Esophagus mucosa (tissue), 1 donor: ENCODE results near the gene SORBS1. TPM values are rescaled to one million over a fixed set of nuclear protein-coding genes. Genes with fewer than 3 reads are reported as not detected.
"Not testable (repeated sequence)": the region's sequence is repeated elsewhere in the genome, so short reads cannot be mapped to it uniquely, and the experiment has no call there.

Source experiments
- ATAC-seq: fragments of 200-7000 bp; cut with Tn5 transposase; one replicate; pipeline ENCODE4 v1.9.1; 2020
- total RNA-seq: library from RNA; stranded (reverse); gene quantifications from one replicate; pipeline ENCODE4 v1.2.4, GENCODE V29; 2023
- donor health status: DM: yes; HTN: yes; CAD: no.

The SORBS1 gene
- total RNA-seq, 1 donor from 2014 or later, result 23.2 TPM

GRCh38 chr10:95482501-95483233 is 78.5 kb downstream of the SORBS1 start:
- no peak for ATAC-seq

DNA sequence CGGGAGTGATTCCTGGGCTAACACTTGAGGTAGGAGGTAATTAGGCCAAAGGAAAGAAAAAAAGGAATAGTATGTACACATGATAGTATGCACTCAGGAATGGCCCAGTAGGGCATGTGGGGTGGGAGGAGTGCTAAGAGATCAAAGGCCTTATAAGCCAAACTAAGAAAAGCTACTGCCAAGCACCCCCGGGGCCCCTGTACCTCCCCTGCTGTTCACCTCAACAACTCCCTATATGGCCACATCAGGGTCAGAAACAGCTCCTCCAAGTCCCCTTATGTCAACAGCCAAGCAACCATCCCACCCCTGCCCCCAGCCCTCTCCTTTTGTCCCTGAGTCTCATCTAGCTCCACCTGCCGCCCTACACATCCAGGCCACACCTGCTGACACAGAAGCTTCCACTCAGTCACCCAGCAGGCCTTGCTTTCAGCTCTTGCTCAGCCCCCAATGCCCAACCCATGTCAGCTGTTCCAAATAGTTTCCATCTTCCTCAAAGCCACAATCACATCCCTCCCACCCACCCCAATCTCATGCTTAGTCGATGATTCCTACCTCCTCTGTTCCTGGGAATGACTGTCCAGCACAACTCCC is 80.2 kb downstream of the SORBS1 start:
- no peak for ATAC-seq

DNA sequence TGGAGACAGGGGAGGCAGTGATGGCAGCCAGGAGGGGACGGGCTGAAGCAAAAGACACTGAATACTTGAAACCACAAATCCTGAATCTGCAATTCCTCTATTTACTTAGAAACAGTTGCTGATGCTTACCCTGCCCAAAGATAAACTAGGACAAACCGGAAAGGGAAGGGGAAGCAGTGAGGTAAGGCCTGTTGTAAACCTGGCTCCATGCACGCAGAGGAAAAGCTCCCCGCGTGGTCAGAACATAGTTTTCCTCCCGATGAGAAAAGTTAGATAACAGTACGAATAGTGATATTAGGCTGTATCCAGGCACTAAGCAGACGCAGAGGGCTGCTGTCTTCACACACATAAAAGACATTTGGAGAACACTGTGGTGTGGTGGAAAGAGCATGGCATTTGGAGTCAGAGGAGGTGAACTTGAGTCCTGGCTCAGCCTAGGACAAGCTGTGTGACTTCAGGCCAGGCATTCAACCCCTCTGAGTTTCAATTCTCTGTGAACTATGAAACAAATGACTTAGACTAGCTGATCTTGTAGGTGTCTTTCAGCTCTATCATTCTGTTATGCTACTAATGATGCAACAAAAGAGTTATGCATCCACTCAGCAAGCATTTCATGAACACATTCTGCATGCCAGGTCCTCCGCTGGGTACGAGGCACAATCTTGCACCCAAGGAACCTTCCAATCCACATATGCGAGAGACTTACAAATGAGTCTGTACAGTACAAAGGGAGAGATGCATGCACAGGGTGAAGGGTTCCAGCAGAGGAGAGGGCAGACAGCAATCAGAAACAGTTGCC is 80.9 kb downstream of the SORBS1 start:
- ATAC-seq, result peak; percentile 40

GRCh38 chr10:95478935-95479334 is 82.2 kb downstream of the SORBS1 start:
- peak; percentile 30 for ATAC-seq

DNA sequence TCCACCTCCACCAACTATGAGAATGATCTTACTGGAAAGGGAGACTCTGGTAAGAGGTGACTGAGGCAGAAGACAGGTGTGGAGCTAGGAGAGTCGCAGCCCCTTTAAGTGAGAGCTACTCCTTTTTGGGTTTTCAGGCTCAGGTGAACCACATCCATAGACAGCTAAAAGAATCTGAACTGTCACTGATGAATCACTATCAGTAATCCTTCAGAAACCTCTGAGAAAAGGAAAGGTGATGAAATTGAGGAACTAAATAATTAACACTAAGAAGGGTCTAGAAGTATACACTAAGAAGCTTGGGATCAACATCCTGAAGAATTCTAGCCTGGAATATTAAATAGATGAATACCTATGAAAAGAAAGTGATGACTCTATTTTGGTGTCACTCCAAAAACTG is 83.0 kb downstream of the SORBS1 start:
- ATAC-seq, result peak; percentile 18

- ATAC-seq, result no peak
These were observed 84.0 kb downstream of the SORBS1 start for GRCh38 chr10:95477175-95477520.

DNA sequence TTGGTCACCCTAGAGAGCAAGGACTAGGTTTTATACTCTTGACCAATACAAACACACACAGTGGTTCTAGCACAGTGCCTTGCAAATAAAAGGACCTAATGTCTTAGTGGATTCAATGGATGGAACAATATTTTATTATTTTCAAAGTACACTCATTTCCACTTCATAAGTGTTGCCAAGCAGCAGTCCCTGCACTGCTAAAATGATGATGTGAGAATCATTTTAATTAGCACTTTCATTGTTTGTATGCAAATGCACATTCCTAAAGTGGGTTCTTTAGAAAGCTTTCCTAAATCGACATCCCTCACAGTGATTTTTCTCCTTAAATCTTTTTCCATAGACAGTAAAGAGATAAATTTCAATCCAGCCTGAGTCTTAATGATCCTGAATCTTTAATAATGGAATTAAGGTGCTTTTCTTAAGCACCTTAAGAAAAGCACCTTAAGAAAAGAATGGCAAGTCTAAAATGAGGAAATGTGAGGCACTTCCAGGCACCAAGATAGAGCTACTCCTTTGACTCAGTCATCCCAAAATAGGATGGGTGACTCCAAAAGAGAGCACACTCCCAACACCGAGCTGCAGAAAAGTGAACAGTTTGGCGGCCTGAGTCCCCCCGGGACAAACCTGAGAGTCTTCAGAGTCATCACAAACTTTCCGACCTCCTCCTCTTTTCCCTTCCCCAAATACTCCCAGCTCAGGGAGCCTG is 84.5 kb downstream of the SORBS1 start:
- no peak for ATAC-seq

DNA sequence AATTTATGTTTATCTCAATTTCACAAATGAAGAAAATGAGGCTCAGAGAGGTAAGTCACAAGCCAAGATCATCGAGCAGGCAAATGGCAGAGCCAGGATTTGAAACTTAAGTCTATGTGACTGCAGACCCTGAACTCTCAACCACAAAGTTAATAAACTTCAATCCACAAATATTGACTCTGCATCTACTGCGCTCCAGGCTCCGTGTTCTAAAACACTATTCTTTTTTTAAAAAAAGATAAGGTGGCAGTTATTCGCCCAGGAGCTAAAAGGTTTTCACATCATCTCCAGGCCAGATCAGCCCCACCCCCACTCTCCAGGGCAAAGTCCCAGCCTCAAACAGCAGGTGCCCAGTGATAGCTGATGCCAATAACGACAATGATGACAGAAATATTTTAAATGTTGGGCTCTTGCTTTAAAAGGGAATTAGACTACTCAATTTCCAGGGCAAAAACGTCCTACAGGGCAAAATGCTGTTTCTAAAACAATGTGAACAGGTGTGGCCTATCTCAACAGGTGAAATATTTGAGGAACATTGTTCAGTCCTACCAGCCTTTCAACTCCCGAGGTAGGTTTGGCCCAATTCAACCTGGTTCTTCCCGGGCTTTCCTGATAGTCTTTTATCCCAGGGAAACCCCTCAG is 85.2 kb downstream of the SORBS1 start:
- no peak for ATAC-seq

- no peak for ATAC-seq
These were observed 86.2 kb downstream of the SORBS1 start for GRCh38 chr10:95475003-95475383.

GRCh38 chr10:95474228-95475002 is 86.8 kb downstream of the SORBS1 start:
- ATAC-seq, result peak; percentile 64

GRCh38 chr10:95472304-95473088 is 88.7 kb downstream of the SORBS1 start:
- no peak for ATAC-seq

DNA sequence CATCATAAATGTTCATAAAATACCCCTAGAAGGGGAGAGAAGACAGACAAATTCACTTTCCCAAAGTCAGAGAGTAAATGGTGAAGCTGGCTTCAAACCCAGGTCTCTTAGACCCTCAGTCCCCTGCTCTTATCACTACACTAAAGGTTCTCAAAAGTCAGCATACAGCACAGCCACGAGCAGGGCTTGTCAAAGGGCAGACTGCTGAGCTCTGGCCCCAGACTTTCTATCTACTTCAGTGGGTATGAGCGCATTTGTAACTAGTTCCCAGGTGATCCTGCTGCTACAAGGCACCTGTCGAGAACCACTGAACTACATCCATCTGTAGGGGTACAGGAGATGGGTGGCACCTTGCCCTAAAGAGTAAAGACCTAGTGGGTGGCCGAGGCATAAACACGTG is 91.5 kb downstream of the SORBS1 start:
- no peak for ATAC-seq

DNA sequence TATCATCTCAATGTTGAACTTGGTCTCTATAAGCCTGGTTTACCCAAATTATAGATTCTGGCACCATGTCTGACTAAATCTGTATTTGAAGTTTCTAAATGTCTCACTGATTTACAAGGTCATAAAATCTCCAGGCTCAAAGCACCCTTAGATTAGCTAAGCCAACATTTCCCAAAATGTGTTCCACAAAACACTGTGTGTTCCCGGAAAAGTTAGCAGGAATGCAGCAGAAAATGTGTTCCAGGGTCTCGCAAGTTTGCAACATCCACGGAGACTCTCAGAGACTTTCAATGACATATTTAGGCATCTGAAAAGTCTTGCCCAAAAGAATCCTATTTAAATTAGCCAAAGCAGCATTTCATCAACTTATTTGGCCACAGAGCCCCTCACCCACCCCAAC is 91.9 kb downstream of the SORBS1 start:
- ATAC-seq, result no peak

- not testable (repeated sequence) for ATAC-seq
These were observed 93.5 kb downstream of the SORBS1 start for GRCh38 chr10:95467642-95468041.

GRCh38 chr10:95467162-95467599 is 94.0 kb downstream of the SORBS1 start:
- ATAC-seq, result peak; percentile 62

DNA sequence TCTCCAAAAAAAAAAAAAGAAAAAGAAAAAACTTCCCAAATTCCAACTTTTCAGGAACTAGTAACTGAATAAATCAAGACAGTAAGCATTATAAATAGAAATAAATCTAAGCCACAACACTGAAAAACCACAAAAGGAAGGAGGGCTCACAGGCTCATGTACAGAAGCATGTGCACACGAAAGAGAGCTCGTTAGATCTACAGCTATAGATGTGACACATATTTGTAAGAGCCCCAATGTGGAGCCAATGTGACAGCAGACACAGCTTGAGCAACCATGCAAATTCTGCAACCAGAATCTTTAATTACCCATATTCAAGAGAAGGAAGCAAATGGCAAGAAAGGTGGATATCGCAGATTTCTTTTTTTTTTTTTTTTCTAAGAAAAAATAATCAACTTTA is 94.7 kb downstream of the SORBS1 start:
- ATAC-seq, result no peak

- no peak for ATAC-seq
These were observed 96.9 kb downstream of the SORBS1 start for GRCh38 chr10:95464280-95464679.

GRCh38 chr10:95462740-95463667 is 98.2 kb downstream of the SORBS1 start:
- ATAC-seq, result no peak

- no peak for ATAC-seq
These were observed 99.6 kb downstream of the SORBS1 start for GRCh38 chr10:95461611-95462010.
